Measurements from ENCODE around the gene TRMT112.
A peak's percentile ranks its signal among the peaks of the same experiment; 100 is the strongest.

The TRMT112 gene

DNA sequence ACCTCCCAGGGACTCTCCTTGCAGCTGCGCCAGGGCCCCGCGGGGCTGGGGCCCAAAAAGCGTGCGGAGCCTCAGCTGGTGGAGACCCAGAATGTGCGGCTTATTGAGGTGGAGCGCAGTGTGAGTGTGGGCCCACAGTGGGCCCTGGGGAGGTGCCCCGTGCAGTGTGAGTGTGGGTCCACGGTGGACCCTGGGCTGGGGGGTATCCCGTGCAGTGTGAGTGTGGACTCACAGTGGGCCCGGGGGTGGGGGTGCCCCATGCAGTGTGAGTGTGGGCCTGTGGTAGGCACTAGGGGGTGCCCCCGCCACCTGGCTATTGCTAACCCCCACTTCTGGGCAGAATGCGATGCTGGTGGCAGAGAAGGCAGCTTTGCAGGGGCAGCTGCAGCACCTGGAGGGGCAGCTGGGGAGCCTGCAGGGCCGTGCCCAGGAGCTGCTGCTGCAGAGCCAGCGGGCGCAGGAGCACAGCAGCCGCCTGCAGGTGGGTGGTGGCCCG lies 33.8 kb upstream of the TRMT112 start:
- H3K9me3 ChIP-seq (ENCODE audit: control insufficient read depth in 1 of 2, low read length in 2 of 2) = no peaks in the 10 kb centered on the region
- H3K9ac ChIP-seq (ENCODE audit: low read depth in 1 of 2, low read length in 2 of 2) = no peak overlapping the region
- no peak overlapping the region for H3K27ac ChIP-seq (ENCODE audit: low read depth, low read length)
- peaks cover 8 to 10% of the 10 kb centered on the region in 2 donors for H3K4me1 ChIP-seq (ENCODE audit: control insufficient read depth in 1 of 2, insufficient read depth in 2 of 2, low read length in 2 of 2)
- H3K4me3 ChIP-seq (ENCODE audit: low read depth in 1 of 2, low read length in 2 of 2) = no peak overlapping the region
- no peaks in the 10 kb centered on the region for H3K36me3 ChIP-seq (ENCODE audit: control insufficient read depth in 1 of 2, insufficient read depth in 2 of 2, low read length in 2 of 2)
- H3K27me3 ChIP-seq (ENCODE audit: control insufficient read depth in 1 of 2, insufficient read depth in 2 of 2, low read length in 2 of 2) = no peaks in the 10 kb centered on the region

DNA sequence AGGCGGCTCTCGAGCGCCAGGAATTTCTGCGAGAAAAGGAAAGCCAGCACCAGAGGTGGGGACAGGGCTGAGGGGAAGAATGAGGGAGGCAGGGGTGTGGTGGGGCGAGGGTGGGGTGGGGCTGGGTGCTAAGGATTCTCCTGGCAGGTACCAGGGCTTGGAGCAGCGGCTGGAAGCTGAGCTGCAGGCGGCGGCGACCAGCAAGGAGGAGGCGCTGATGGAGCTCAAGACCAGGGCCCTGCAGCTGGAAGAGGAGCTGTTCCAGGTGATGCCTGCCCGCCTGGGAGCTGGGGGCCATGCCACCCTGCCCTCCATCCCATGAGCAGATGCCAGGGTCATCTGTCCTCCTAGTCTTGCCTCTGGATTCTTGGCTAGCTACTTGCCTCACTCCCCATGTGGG lies 32.0 kb upstream of the TRMT112 start:
- no peak overlapping the region for H3K27ac ChIP-seq (ENCODE audit: low read depth, low read length)

DNA sequence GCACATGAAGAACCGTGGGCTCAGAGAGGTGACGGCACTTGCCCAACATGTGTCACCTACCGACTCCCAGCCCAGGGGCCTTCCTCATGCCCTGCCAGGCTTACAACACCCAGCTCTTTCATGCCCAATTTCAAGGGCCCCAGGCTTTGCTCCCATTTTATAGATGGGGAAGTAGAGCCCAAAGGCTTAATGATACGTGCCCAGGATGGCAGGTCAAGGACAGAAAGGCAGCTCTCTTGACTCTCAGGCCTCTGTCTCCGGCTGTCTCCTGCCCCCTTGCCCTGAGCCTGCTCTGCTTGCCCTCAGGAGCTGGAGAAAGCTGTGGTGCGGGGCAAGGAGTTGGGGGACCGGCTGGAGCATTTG lies 31.6 kb upstream of the TRMT112 start:
- Histone ChIP-seq H3K4me1 (ENCODE audit: control insufficient read depth in 1 of 2, insufficient read depth in 2 of 2, low read length in 2 of 2) (peaks cover 0 to 3% of the 10 kb centered on the region in 2 donors), H3K4me3 (ENCODE audit: low read depth in 1 of 2, low read length in 2 of 2) (no peak overlapping the region), H3K9ac (ENCODE audit: low read depth in 1 of 2, low read length in 2 of 2) (no peak overlapping the region), H3K9me3 (ENCODE audit: control insufficient read depth in 1 of 2, low read length in 2 of 2) (no peaks in the 10 kb centered on the region), H3K27ac (ENCODE audit: low read depth, low read length) (no peak overlapping the region), H3K36me3 (ENCODE audit: control insufficient read depth in 1 of 2, insufficient read depth in 2 of 2, low read length in 2 of 2) (no peaks in the 10 kb centered on the region), H3K27me3 (ENCODE audit: control insufficient read depth in 1 of 2, insufficient read depth in 2 of 2, low read length in 2 of 2) (no peaks in the 10 kb centered on the region)

More for the DNA sequence above, 32.0 kb upstream of the TRMT112 start:
- Histone ChIP-seq H3K36me3 (ENCODE audit: control insufficient read depth in 1 of 2, insufficient read depth in 2 of 2, low read length in 2 of 2) (no peaks in the 10 kb centered on the region), H3K4me1 (ENCODE audit: control insufficient read depth in 1 of 2, insufficient read depth in 2 of 2, low read length in 2 of 2) (peaks cover 0 to 3% of the 10 kb centered on the region in 2 donors), H3K27me3 (ENCODE audit: control insufficient read depth in 1 of 2, insufficient read depth in 2 of 2, low read length in 2 of 2) (no peaks in the 10 kb centered on the region), H3K4me3 (ENCODE audit: low read depth in 1 of 2, low read length in 2 of 2) (no peak overlapping the region), H3K9me3 (ENCODE audit: control insufficient read depth in 1 of 2, low read length in 2 of 2) (no peaks in the 10 kb centered on the region), H3K9ac (ENCODE audit: low read depth in 1 of 2, low read length in 2 of 2) (no peak overlapping the region)

GRCh38 chr11:64348383-64349024 lies 31.1 kb upstream of the TRMT112 start:
- H3K9me3 ChIP-seq (ENCODE audit: control insufficient read depth in 1 of 2, low read length in 2 of 2) = no peaks in the 10 kb centered on the region
- H3K36me3 ChIP-seq (ENCODE audit: control insufficient read depth in 1 of 2, insufficient read depth in 2 of 2, low read length in 2 of 2) = no peaks in the 10 kb centered on the region
- no peak overlapping the region for H3K4me3 ChIP-seq (ENCODE audit: low read depth in 1 of 2, low read length in 2 of 2)
- peaks cover 0 to 3% of the 10 kb centered on the region in 2 donors for H3K4me1 ChIP-seq (ENCODE audit: control insufficient read depth in 1 of 2, insufficient read depth in 2 of 2, low read length in 2 of 2)
- no peaks in the 10 kb centered on the region for H3K27me3 ChIP-seq (ENCODE audit: control insufficient read depth in 1 of 2, insufficient read depth in 2 of 2, low read length in 2 of 2)
- no peak overlapping the region for H3K9ac ChIP-seq (ENCODE audit: low read depth in 1 of 2, low read length in 2 of 2)
- H3K27ac ChIP-seq (ENCODE audit: low read depth, low read length) = no peak overlapping the region

DNA sequence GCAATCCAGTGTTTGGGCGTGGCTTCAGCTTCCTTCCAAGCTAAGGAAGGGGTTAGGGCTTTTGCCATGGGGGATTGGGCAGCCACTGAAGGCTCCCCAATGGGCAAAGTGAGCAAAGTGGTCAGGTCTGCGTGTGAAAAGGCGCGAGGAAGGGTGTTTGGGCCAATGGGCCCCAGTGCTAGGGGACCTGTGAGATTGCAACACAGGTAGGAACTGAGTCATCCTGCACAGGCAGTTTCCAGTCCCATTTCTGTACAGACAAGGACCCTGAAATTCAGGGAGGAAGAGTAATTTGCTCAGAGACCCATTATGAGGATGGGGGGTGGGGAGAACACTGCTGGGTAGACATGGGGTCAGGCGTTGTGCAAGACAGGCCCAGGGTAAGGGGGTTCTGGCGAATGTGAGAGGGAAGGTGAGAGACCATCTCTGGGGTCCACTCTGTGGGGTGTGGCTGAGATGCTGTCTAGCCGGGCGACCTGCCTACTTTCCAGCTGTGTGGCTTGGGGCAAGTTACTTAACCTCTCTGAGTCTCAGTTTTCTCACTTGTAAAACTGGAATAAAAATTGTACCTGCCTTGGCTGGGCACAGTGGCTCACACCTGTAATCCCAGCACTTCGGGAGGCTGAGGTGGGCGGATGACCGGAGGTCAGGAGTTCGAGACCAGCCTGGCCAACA lies 30.0 kb upstream of the TRMT112 start:
- H3K9me3 ChIP-seq (ENCODE audit: control insufficient read depth in 1 of 2, low read length in 2 of 2) = no peaks in the 10 kb centered on the region
- H3K27me3 ChIP-seq (ENCODE audit: control insufficient read depth in 1 of 2, insufficient read depth in 2 of 2, low read length in 2 of 2) = no peaks in the 10 kb centered on the region
- H3K4me1 ChIP-seq (ENCODE audit: control insufficient read depth in 1 of 2, insufficient read depth in 2 of 2, low read length in 2 of 2) = peaks cover 6 to 8% of the 10 kb centered on the region in 2 donors
- no peak overlapping the region for H3K4me3 ChIP-seq (ENCODE audit: low read depth in 1 of 2, low read length in 2 of 2)
- no peak overlapping the region for H3K9ac ChIP-seq (ENCODE audit: low read depth in 1 of 2, low read length in 2 of 2)
- no peak overlapping the region for H3K27ac ChIP-seq (ENCODE audit: low read depth, low read length)
- no peaks in the 10 kb centered on the region for H3K36me3 ChIP-seq (ENCODE audit: control insufficient read depth in 1 of 2, insufficient read depth in 2 of 2, low read length in 2 of 2)

GRCh38 chr11:64344787-64345186 lies 27.4 kb upstream of the TRMT112 start:
- H3K4me3 ChIP-seq (ENCODE audit: low read depth in 1 of 2, low read length in 2 of 2) = no peak overlapping the region
- H3K9me3 ChIP-seq (ENCODE audit: control insufficient read depth in 1 of 2, low read length in 2 of 2) = no peaks in the 10 kb centered on the region
- H3K9ac ChIP-seq (ENCODE audit: low read depth in 1 of 2, low read length in 2 of 2) = no peak overlapping the region
- H3K27ac ChIP-seq (ENCODE audit: low read depth, low read length) = no peak overlapping the region
- peaks cover 18 to 21% of the 10 kb centered on the region in 2 donors for H3K4me1 ChIP-seq (ENCODE audit: control insufficient read depth in 1 of 2, insufficient read depth in 2 of 2, low read length in 2 of 2)
- H3K27me3 ChIP-seq (ENCODE audit: control insufficient read depth in 1 of 2, insufficient read depth in 2 of 2, low read length in 2 of 2) = no peaks in the 10 kb centered on the region
- H3K36me3 ChIP-seq (ENCODE audit: control insufficient read depth in 1 of 2, insufficient read depth in 2 of 2, low read length in 2 of 2) = no peaks in the 10 kb centered on the region

GRCh38 chr11:64343767-64344559 lies 26.6 kb upstream of the TRMT112 start:
- peaks cover 24 to 28% of the 10 kb centered on the region in 2 donors for H3K4me1 ChIP-seq (ENCODE audit: control insufficient read depth in 1 of 2, insufficient read depth in 2 of 2, low read length in 2 of 2)

DNA sequence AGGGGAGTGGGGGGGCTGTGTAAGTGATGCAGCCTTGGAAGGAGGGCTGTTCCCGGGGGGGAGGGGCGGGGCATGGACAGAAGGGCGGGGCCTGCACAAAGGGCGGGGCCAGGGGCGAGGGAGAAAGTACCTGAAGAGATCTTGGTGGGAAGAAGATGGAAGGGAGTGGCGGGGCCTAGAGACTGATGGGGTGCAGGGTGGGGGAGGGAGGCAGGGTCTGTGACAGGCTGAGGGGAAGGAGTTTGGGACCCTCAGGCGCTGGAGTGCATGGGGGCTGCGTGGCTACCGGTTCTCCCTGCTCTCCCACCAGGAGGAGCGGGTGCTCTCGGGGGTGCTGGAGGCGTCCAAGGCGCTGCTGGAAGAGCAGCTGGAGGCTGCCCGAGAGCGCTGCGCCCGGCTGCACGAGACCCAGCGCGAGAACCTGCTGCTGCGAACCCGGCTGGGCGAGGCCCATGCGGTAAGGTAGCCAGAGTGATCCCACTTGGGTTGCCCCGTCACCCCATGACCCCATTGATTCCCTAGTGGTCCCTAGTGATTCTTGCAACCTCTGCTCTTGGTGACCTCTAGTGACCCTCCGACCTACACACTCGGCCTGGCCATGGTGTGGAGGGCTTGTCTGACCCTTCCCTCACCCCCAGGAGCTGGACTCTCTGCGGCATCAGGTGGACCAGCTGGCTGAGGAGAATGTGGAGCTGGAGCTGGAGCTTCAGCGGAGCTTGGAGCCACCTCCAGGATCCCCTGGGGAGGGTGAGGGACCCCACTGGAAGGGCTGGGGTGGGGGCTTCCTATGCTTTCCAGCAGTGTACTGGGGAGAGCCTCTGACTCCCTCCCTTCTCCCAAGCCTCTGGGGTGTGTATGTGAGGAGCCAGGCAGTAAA lies 25.7 kb upstream of the TRMT112 start:
- no peaks in the 10 kb centered on the region for H3K36me3 ChIP-seq (ENCODE audit: control insufficient read depth in 1 of 2, insufficient read depth in 2 of 2, low read length in 2 of 2)
- H3K27ac ChIP-seq (ENCODE audit: low read depth, low read length) = no peak overlapping the region
- no peaks in the 10 kb centered on the region for H3K27me3 ChIP-seq (ENCODE audit: control insufficient read depth in 1 of 2, insufficient read depth in 2 of 2, low read length in 2 of 2)
- H3K4me1 ChIP-seq (ENCODE audit: control insufficient read depth in 1 of 2, insufficient read depth in 2 of 2, low read length in 2 of 2) = peaks cover 21 to 28% of the 10 kb centered on the region in 2 donors
- peak overlapping the region in 1 of 2 donors; percentile 22 for H3K4me3 ChIP-seq (ENCODE audit: low read depth in 1 of 2, low read length in 2 of 2)
- H3K9me3 ChIP-seq (ENCODE audit: control insufficient read depth in 1 of 2, low read length in 2 of 2) = no peaks in the 10 kb centered on the region
- H3K9ac ChIP-seq (ENCODE audit: low read depth in 1 of 2, low read length in 2 of 2) = no peak overlapping the region

More at GRCh38 chr11:64343767-64344559, 26.6 kb upstream of the TRMT112 start:
- Histone ChIP-seq H3K9me3 (ENCODE audit: control insufficient read depth in 1 of 2, low read length in 2 of 2) (no peaks in the 10 kb centered on the region), H3K4me3 (ENCODE audit: low read depth in 1 of 2, low read length in 2 of 2) (no peak overlapping the region), H3K27me3 (ENCODE audit: control insufficient read depth in 1 of 2, insufficient read depth in 2 of 2, low read length in 2 of 2) (no peaks in the 10 kb centered on the region), H3K27ac (ENCODE audit: low read depth, low read length) (no peak overlapping the region), H3K9ac (ENCODE audit: low read depth in 1 of 2, low read length in 2 of 2) (no peak overlapping the region), H3K36me3 (ENCODE audit: control insufficient read depth in 1 of 2, insufficient read depth in 2 of 2, low read length in 2 of 2) (no peaks in the 10 kb centered on the region)

- H3K4me1 ChIP-seq (ENCODE audit: control insufficient read depth in 1 of 2, insufficient read depth in 2 of 2, low read length in 2 of 2) = peaks cover 21 to 28% of the 10 kb centered on the region in 2 donors
- H3K9me3 ChIP-seq (ENCODE audit: control insufficient read depth in 1 of 2, low read length in 2 of 2) = no peaks in the 10 kb centered on the region
- no peaks in the 10 kb centered on the region for H3K27me3 ChIP-seq (ENCODE audit: control insufficient read depth in 1 of 2, insufficient read depth in 2 of 2, low read length in 2 of 2)
- no peaks in the 10 kb centered on the region for H3K36me3 ChIP-seq (ENCODE audit: control insufficient read depth in 1 of 2, insufficient read depth in 2 of 2, low read length in 2 of 2)
- peak overlapping the region; percentile 65 to 74 for H3K9ac ChIP-seq (ENCODE audit: low read depth in 1 of 2, low read length in 2 of 2)
- H3K27ac ChIP-seq (ENCODE audit: low read depth, low read length) = peak overlapping the region; percentile 32
- H3K4me3 ChIP-seq (ENCODE audit: low read depth in 1 of 2, low read length in 2 of 2) = peak overlapping the region; percentile 56 to 61
These were observed 24.8 kb upstream of the TRMT112 start for GRCh38 chr11:64341851-64342791.
